Nephron (organoid): ENCODE data around the gene MARS2.
A peak's percentile ranks its signal among the peaks of the same experiment; 100 is the strongest.

Experiments
- H3K27ac Mint-ChIP-seq, 3 experiments: 2 replicates each; pipeline ENCODE4 v1.8.0; 2020; ENCODE audit warnings: mixed read lengths in 3 of 3, mild to moderate bottlenecking in 2 of 3, moderate library complexity in 1 of 3
- H3K27me3 Mint-ChIP-seq: 2 replicates; pipeline ENCODE4 v1.8.0; 2021; ENCODE audit warnings: low read depth, mild to moderate bottlenecking, moderate library complexity, mixed read lengths
- H3K36me3 Mint-ChIP-seq: 2 replicates; pipeline ENCODE4 v1.8.0; 2020; ENCODE audit warnings: low read depth, mixed read lengths
- H3K4me1 Mint-ChIP-seq: 2 replicates; pipeline ENCODE4 v1.8.0; 2020; ENCODE audit warnings: mixed read lengths
- H3K4me3 Mint-ChIP-seq, 3 experiments: 2 replicates each; pipeline ENCODE4 v1.8.0; 2020; ENCODE audit warnings: mild to moderate bottlenecking in 3 of 3, mixed read lengths in 3 of 3, moderate library complexity in 2 of 3
- H3K9me3 Mint-ChIP-seq: 2 replicates; pipeline ENCODE4 v1.8.0; 2020; ENCODE audit warnings: mixed read lengths
- CTCF ChIP-seq, 3 experiments: fragments of 200-600 bp; sonication (generic); IDR thresholded peaks; one replicate each; pipeline ENCODE4 v1.5.0; 2021; ENCODE audit warnings: antibody characterized with exemption in 3 of 3; ENCODE audit not compliant: unreplicated experiment in 3 of 3

Gene MARS2

GRCh38 chr2:197672371-197672893 lies 32.7 kb upstream of the MARS2 start:
- Mint-ChIP-seq H3K4me3 (peak overlapping the region; percentile 85 to 86 (median 86)), H3K9me3 (peaks cover 24% of the 10 kb centered on the region), H3K36me3 (peaks cover 51% of the 10 kb centered on the region), H3K27me3 (no peaks in the 10 kb centered on the region), H3K4me1 (peaks cover 21% of the 10 kb centered on the region), H3K27ac (peak overlapping the region; percentile 70 to 87 (median 83))
- TF ChIP-seq CTCF (IDR thresholded peaks at IDR 0.05; ENCODE audit: unreplicated experiment in 3 of 3) = no peak

GRCh38 chr2:197673106-197673505 lies 32.1 kb upstream of the MARS2 start:
- H3K9me3 Mint-ChIP-seq = peaks cover 21% of the 10 kb centered on the region
- H3K4me3 Mint-ChIP-seq = peak overlapping the region; percentile 85 to 86 (median 86)
- H3K4me1 Mint-ChIP-seq = peaks cover 21% of the 10 kb centered on the region
- no peaks in the 10 kb centered on the region for H3K27me3 Mint-ChIP-seq
- H3K27ac Mint-ChIP-seq = peak overlapping the region; percentile 70 to 87 (median 83)
- peaks cover 44% of the 10 kb centered on the region for H3K36me3 Mint-ChIP-seq
- TF ChIP-seq CTCF (IDR thresholded peaks at IDR 0.05; ENCODE audit: unreplicated experiment in 3 of 3) = no peak

GRCh38 chr2:197673606-197674005 lies 31.6 kb upstream of the MARS2 start:
- H3K4me1 Mint-ChIP-seq = peaks cover 21% of the 10 kb centered on the region
- no peaks in the 10 kb centered on the region for H3K27me3 Mint-ChIP-seq
- H3K36me3 Mint-ChIP-seq = peaks cover 41% of the 10 kb centered on the region
- no peak for TF ChIP-seq CTCF (IDR thresholded peaks at IDR 0.05; ENCODE audit: unreplicated experiment in 3 of 3)
- peaks cover 20% of the 10 kb centered on the region for H3K9me3 Mint-ChIP-seq
- peak overlapping the region; percentile 85 to 86 (median 86) for H3K4me3 Mint-ChIP-seq
- peak overlapping the region; percentile 70 to 87 (median 83) for H3K27ac Mint-ChIP-seq

GRCh38 chr2:197674060-197674459 lies 31.1 kb upstream of the MARS2 start:
- Mint-ChIP-seq H3K4me1 (peaks cover 21% of the 10 kb centered on the region), H3K4me3 (peak overlapping the region; percentile 73 to 86 (median 85)), H3K27me3 (no peaks in the 10 kb centered on the region), H3K9me3 (peaks cover 16% of the 10 kb centered on the region), H3K36me3 (peaks cover 36% of the 10 kb centered on the region), H3K27ac (peak overlapping the region in 2 of 3 experiments; percentile 83 to 97)
- TF ChIP-seq CTCF (IDR thresholded peaks at IDR 0.05; ENCODE audit: unreplicated experiment in 3 of 3) = no peak

- peak overlapping the region; percentile 86 to 89 (median 87) for H3K4me3 Mint-ChIP-seq
- H3K4me1 Mint-ChIP-seq = peaks cover 21% of the 10 kb centered on the region
- H3K27me3 Mint-ChIP-seq = no peaks in the 10 kb centered on the region
- peaks cover 31% of the 10 kb centered on the region for H3K36me3 Mint-ChIP-seq
- peaks cover 13% of the 10 kb centered on the region for H3K9me3 Mint-ChIP-seq
- TF ChIP-seq CTCF (IDR thresholded peaks at IDR 0.05; ENCODE audit: unreplicated experiment in 3 of 3) = no peak
- H3K27ac Mint-ChIP-seq = peak overlapping the region; percentile 97
These were observed 30.6 kb upstream of the MARS2 start for GRCh38 chr2:197674591-197674990.

GRCh38 chr2:197675246-197675645 lies 29.9 kb upstream of the MARS2 start, which contains the start of gene RFTN2:
TSS of gene RFTN2 (minus strand) at chr2:197675587. CDS start at chr2:197675458, 129 bp downstream.
- Mint-ChIP-seq H3K9me3 (peaks cover 8% of the 10 kb centered on the region), H3K4me1 (peaks cover 21% of the 10 kb centered on the region), H3K36me3 (peaks cover 24% of the 10 kb centered on the region), H3K4me3 (peak within 1 kb of the TSS; percentile 86 to 89 (median 87)), H3K27me3 (no peaks in the 10 kb centered on the region), H3K27ac (peak within 1 kb of the TSS; percentile 97)
- TF ChIP-seq CTCF (IDR thresholded peaks at IDR 0.05; ENCODE audit: unreplicated experiment in 3 of 3) = no peak
